Occipital lobe (tissue), 2 donors: ENCODE data around the gene SDR9C7. TPM values are rescaled to one million over a fixed set of nuclear protein-coding genes. Genes with fewer than 3 reads are reported as not detected.
"Not testable (repeated sequence)": the region's sequence is repeated elsewhere in the genome, so short reads cannot be mapped to it uniquely, and the experiment has no call there.

ENCODE experiments used
- DNase-seq: peaks from one replicate; lab custom pipeline; 2025; lab: John Stamatoyannopoulos, UW
- total RNA-seq: library from RNA; depleted of rRNA; stranded (reverse); fragments of >200 nt; gene quantifications from one replicate; pipeline ENCODE4 v1.2.3, GENCODE V29; 2014

The SDR9C7 gene
- total RNA-seq, 1 donor from 2014 or later = 0.31 TPM

DNA sequence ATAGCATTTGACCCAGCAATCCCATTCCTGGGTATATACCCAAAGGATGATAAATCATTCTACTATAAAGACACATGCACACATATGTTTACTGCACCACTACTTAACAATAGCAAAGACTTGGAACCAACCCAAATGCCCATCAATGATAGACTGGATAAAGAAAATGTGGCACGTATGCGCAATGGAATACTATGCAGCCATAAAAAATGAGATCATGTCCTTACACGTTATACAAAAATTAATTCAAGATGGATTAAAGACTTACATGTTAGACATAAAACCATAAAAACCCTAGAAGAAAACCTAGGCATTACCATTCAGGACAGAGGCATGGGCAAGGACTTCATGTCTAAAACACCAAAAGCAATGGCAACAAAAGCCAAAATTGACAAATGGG, 16.1 kb downstream of the SDR9C7 start:
- not testable (repeated sequence) for DNase-seq

DNA sequence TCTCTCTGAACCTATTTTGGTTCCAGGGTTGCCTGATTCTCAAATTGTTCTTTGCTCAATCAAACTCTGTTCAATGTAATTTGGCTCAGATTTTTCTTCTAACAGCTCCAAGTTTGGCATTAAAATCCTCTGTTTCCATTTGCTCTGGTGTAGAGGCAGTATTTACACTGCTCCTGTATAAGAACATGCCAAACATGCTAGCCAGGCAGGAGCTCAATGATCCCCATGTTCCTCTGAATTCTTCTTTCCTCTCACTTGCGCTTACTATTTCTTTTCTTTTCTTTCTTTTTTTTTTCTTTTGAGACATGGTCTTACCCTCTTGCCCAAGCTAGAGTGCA, 17.2 kb downstream of the SDR9C7 start:
- DNase-seq = no peak

DNA sequence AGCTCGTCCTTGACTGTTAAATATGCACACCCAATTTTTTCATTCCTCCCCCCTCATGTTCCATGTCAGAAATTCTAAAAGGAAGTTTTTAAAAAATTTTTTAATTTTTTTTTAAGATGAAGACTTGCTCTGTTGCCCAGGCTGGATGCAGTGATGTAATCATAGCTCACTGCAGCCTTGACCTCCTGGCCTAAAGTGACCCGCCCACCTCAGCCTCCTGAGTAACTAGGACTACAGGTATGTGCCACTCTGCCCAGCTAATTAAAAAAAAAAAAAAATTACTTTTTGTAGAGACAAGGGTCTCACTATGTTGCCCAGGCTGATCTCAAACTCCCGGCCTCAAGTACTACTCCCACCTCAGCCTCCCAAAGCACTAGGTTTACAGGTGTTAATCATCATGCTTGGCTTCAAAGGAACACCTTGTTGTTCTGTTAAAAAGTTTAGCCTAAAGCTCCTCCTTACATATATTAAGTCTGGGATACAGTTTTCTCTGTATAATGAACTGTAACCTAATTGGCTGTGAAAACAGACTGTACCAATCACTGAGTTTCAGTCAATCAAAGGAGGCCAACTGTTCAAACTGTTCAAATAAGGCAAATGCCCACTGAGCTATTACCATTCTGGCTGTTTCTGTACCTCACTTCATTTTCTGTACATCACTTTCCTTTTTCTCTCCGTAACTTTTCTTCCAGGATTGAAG, 17.8 kb downstream of the SDR9C7 start:
- no peak for DNase-seq

DNA sequence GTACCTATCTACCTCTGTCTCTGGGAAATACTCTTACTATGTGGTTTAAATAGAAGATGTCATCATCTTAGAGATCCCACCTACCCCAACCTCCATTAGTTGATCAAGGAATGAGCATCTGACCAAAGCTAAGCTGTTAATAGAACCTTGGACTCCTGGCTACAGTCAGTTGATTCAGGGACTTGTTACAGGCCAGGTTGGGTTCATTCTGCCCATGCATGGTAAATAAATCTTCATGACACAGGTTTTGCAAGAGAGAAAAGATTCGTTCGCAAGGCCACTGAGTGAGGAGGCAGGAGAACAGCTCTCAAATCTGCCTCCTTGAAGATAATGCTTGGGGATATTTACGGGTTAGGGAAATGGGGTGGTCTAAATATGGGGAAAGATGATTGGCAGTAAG, 19.5 kb downstream of the SDR9C7 start:
- no peak for DNase-seq

DNA sequence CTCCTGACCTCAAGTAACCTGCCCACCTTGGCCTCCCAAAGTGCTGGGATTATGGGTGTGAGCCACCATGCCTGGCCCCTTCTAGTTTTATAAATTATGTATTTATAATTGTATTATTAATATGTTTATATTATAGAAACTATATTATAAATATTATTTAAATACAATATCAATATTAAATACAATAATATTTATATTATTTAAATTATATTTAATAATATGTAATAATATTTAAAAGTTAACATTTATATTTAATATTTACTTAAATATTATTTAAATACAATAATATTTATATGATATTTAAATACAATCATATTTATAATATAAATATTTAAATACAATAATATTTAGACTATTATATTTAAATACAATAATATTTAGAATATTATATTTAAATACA, 20.0 kb downstream of the SDR9C7 start:
- DNase-seq = no peak

- DNase-seq = not testable (repeated sequence)
Measured at GRCh38 chr12:56909403-56909802, 24.8 kb downstream of the SDR9C7 start.

- DNase-seq = no peak
Measured at GRCh38 chr12:56908136-56908535, 26.1 kb downstream of the SDR9C7 start.

GRCh38 chr12:56905852-56906251, 28.4 kb downstream of the SDR9C7 start:
- no peak for DNase-seq

- DNase-seq = no peak
Measured at GRCh38 chr12:56903374-56903773, 30.8 kb downstream of the SDR9C7 start.

GRCh38 chr12:56901313-56901712, 32.9 kb downstream of the SDR9C7 start:
- not testable (repeated sequence) for DNase-seq

DNA sequence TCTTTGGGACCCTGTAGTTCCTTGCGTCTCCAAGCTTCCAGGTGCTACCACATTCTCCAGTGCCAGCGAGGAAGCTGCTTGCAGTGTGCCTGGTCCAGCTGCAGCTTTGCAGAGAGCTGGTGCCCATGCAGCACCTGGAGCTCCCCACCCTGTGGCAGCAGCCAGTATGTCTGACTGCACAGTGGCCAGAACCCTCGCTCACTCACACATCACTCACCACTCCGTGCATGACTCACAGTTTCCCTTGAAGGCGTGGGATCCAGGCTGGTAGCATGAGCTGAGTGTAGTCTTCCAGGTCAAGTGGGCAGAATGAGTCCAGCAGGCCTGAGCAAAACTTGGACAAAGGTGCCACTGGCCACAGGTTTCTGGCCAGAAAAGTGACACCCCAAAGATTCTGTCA, 33.6 kb downstream of the SDR9C7 start:
- no peak for DNase-seq

DNA sequence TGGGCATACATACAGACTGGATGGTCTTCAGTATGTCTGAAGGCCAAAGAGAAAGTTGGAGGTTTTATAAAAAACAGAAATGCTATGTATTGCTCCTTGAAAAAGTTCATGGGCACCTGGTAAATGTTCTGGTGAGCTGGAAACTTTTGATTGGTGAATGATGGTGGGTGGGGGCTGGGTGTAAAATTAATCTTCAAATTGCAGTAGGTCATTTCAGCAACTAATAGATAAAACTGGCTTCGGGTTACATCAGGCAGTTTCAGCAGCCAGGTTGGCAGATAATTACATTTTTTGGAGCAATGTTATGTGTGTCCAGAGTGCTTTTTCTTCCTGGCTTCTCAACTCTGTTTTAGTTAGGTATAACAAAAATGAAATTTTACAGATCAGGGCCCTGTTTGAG, 35.3 kb downstream of the SDR9C7 start:
- DNase-seq = no peak

GRCh38 chr12:56897844-56898361, 36.3 kb downstream of the SDR9C7 start:
- no peak for DNase-seq

DNA sequence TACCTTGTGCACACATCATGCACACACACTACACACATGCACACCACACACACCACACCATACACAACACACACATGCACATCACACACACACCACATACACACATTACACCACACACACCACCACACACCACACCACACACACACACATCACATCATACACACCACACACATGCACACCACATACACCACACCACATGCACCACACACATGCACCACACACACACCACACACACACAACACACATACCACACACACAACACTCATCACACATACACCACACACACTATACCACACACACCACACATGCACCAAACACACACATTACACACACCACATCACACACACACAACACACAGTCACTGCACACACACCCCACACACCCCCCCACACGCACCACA, 38.1 kb downstream of the SDR9C7 start:
- DNase-seq = no peak

DNA sequence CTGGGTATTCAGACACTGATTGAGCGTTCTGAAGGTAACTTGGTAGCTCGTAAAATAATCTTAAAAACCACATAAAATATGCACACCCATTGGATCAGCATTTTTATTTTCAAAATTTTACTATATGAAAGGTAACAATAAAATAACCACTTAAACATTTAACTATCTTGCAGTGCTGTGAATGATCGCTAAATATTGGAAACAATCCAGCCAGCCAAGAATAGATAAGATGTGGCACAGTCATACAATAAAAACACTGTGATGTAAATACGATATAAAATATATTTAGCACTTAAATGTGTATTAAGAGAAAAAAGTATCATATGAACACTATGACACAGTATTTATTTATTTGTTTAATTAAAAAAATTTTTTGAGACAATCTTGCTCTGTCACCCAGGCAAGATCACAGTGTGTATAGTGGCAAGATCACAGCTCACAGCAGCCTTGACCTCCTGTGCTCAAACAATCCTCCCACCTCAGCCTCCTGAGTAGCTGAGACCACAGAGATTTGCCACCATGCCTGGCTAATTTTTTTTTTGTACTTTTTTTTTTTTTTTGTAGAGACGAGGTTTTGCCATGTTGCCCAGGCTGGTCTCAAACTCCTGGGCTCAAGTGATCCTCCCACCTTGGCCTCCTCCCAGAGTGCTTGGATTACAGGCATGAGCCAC, 39.4 kb downstream of the SDR9C7 start:
- no peak for DNase-seq

GRCh38 chr12:56891885-56892284, 42.3 kb downstream of the SDR9C7 start:
- not testable (repeated sequence) for DNase-seq

- no peak for DNase-seq
Measured at GRCh38 chr12:56886319-56886718, 47.9 kb downstream of the SDR9C7 start.

GRCh38 chr12:56885316-56885715, 48.9 kb downstream of the SDR9C7 start:
- no peak for DNase-seq

DNA sequence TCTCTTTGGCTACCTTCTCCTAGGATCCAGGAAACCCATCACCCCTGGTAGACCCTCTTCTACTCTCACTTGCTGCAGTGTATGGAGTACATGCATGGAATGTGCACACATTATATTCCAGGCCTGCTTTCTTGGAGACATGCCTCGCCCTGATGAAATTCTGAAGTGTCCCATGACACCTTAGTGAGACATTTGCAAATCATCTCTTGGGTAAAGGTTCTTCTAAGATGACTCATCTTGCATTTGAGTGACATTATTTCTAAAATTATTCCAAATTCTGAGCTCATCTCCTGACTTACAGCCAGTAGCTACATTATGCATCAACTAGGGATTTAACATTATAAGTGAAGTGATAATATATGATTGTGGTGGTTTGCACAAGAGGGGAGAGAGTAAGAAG, 49.8 kb downstream of the SDR9C7 start:
- no peak for DNase-seq

DNA sequence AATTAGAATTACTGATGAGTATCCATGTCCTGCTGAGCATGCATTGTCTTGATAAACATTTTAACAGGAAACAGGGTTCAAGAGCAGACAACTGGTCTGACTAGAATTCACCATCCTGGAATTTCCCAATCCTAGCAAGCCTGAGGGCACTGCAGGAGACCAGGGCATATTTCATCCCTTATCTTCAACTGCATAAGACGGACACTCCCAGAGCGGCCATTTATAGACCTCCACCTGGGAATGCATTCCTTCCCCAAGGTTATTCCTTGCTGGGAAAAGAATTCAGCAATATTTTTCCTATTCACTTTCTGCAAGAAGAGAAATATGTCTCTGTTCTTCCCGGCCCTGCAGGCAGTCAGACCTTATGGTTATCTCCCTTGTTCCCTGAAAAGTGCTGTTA, 51.8 kb downstream of the SDR9C7 start:
- DNase-seq = not testable (repeated sequence)

DNA sequence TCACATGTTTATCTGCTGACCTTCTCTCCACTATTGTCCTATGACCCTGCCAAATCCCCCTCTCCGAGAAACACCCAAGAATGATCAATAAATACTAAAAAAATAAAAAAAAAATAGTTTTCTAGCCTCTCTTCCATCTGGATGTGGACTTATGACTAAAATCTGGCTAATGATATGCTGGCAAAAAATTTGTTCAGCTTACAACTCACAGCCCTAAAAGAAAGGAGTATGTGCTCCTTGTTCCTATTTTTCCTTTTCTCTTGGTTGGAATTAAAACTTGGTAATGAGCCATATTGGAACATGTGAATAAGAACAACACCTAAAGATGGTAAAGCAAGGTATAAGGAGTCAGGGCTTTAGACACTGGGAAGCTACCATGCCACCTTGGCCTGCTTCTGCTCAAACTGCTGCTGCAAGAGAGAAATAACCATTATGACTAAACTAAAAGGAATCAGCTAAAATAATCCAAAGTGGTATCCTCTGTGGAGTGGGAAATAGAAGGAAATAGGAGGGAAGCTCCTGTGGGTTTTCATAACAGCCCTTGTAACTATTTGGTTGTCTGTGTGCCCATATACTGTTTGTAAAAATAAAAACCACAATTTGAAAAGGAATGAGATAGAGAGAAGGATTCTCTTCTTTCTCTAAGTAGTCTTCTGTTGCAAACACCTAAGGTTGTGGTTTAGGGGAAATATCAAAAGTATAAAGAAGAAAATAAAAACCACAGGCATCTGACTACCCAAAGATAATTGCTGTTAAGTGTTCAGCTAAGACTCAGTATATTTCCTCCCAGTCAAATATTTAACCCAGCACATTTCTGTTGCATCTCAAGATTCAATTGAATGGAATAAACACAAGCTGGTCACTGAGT, 53.8 kb downstream of the SDR9C7 start:
- DNase-seq = no peak
